RWPE2 (cell line): ENCODE measurements around the gene IGSF11.

Experiments
- ATAC-seq: fragments of 200-7000 bp; cut with Tn5 transposase; 3 replicates; pipeline ENCODE4 v1.9.1; 2021; ENCODE audit warnings: low read depth
- DNase-seq: peaks from one replicate; pipeline ENCODE4 v3.0.0-alpha.2; 2020; ENCODE audit warnings: low spot score
- H3K27ac ChIP-seq: fragments of 450-650 bp; 2 replicates; pipeline ENCODE4 v1.5.1; 2017; ENCODE audit warnings: mild to moderate bottlenecking; ENCODE audit not compliant: poor library complexity, severe bottlenecking
- H3K27me3 ChIP-seq: fragments of 250-450 bp; sonication (Bioruptor Pico); 2 replicates; pipeline ENCODE4 v1.5.1; 2021; ENCODE audit warnings: mild to moderate bottlenecking, moderate library complexity; ENCODE audit not compliant: insufficient read depth, poor library complexity, severe bottlenecking
- H3K36me3 ChIP-seq: fragments of 250-450 bp; sonication (Bioruptor Pico); 2 replicates; pipeline ENCODE4 v1.5.1; 2020; ENCODE audit warnings: low read depth, mild to moderate bottlenecking, moderate library complexity
- H3K4me1 ChIP-seq: fragments of 250-450 bp; sonication (Bioruptor Pico); 2 replicates; pipeline ENCODE4 v1.5.1; 2021; ENCODE audit warnings: mild to moderate bottlenecking, moderate library complexity; ENCODE audit not compliant: insufficient read depth, poor library complexity, severe bottlenecking
- H3K4me3 ChIP-seq: fragments of 250-450 bp; sonication (Bioruptor Pico); 2 replicates; pipeline ENCODE4 v1.5.1; 2021; ENCODE audit warnings: mild to moderate bottlenecking, moderate library complexity; ENCODE audit not compliant: severe bottlenecking
- H3K9me3 ChIP-seq: fragments of 250-450 bp; sonication (Bioruptor Pico); 2 replicates; pipeline ENCODE4 v1.5.1; 2021; ENCODE audit warnings: mild to moderate bottlenecking, moderate library complexity; ENCODE audit not compliant: severe bottlenecking
- CTCF ChIP-seq: fragments of 450-650 bp; IDR thresholded peaks from one replicate; pipeline ENCODE4 v1.5.1; 2017; ENCODE audit warnings: mild to moderate bottlenecking, moderate library complexity; ENCODE audit not compliant: poor library complexity, severe bottlenecking

The IGSF11 gene

DNA sequence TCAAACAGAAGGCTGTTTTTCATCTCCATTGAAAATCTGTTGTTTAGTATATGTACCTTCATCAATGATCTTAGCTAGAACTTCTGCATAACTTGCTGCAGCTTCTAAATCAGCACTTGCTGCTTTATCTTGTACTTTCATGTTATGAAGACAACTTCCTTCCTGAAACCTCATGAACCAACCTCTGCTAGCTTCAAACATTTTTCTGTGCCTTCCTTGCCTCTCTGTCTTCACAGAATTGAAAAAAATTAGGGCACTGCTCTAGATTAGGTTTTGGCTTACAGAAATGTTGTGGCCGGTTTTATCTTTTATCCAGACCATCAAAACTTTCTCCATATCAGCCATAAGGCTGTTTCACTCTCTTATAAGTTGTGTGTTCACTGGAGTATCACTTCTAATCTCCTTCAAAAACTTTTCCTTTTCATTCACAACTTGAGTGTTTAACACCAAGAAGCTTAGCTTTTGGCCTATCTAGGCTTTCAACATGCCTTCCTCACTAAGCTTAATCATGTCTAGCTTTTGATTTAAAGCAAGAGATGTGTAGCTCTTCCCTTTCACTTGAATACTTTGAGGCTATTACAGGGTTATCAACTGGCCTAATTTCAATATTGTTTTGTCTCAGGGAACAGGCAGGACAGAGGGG is 78.6 kb downstream of the IGSF11 start:
- TF ChIP-seq CTCF, result no peak
- Histone ChIP-seq H3K27ac (no peak overlapping the region), H3K36me3 (no peaks in the 10 kb centered on the region), H3K9me3 (no peaks in the 10 kb centered on the region), H3K27me3 (no peaks in the 10 kb centered on the region), H3K4me3 (no peak overlapping the region), H3K4me1 (no peaks in the 10 kb centered on the region)
- ATAC-seq, result no peak
- DNase-seq, result no peak

DNA sequence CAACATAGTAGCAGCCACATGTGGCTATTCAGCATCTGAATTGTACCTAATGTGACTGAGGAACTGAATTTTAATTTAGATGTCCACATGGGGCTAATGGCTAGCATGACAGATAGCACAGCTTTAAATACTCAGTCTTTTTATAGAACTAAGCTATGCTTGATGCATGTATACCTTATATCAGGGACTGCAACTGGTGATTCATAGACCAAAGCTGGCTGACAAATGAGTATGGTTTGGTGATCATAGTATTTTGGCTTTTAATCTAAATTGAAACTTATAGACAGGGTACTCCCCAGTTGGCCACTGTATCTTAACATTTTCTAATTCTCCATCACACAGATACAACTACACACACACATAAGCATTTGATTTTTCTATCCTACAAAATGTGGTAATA is 83.6 kb downstream of the IGSF11 start:
- no peak overlapping the region for H3K27ac ChIP-seq
- TF ChIP-seq CTCF, result no peak
- no peak for DNase-seq
- no peaks in the 10 kb centered on the region for H3K4me1 ChIP-seq
- no peak for ATAC-seq
- no peaks in the 10 kb centered on the region for H3K36me3 ChIP-seq
- no peaks in the 10 kb centered on the region for H3K9me3 ChIP-seq
- no peak overlapping the region for H3K4me3 ChIP-seq
- no peaks in the 10 kb centered on the region for H3K27me3 ChIP-seq

DNA sequence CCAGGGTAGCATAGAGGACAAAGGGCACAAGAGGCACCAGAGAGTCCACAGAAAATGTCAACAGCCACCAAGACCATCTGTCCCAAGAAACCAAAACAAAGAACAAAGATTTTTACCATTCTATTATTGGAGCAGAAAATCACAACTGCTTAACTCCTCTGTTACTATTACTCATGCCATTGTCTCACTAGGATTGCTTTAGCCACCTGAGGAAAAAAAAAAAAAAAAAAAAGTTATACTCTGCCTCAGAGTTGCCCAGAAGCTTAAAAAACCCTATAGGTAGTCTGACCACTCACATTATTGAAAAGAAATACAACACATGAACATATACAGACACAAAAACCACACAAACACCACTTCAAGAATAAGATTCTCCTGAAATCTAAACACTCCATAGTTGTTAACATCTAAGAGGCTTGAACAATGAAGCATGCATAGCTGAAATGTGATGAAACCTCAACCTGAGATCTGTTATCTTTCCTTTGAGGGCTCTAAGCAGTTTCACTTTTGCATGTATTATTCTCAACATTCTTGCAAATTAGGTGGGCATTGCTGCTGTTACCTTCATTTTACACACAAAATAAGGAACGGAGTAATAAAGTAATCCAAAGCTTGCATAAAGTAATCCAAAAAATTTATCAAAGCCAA is 85.4 kb downstream of the IGSF11 start:
- Histone ChIP-seq H3K4me3 (no peak overlapping the region), H3K27me3 (no peaks in the 10 kb centered on the region), H3K36me3 (no peaks in the 10 kb centered on the region), H3K4me1 (no peaks in the 10 kb centered on the region), H3K9me3 (no peaks in the 10 kb centered on the region), H3K27ac (no peak overlapping the region)
- DNase-seq (no peak), ATAC-seq (no peak)
- no peak for TF ChIP-seq CTCF

GRCh38 chr3:118948146-118948545 is 86.5 kb downstream of the IGSF11 start:
- Histone ChIP-seq H3K27me3 (no peaks in the 10 kb centered on the region), H3K9me3 (no peaks in the 10 kb centered on the region), H3K4me3 (no peak overlapping the region), H3K4me1 (no peaks in the 10 kb centered on the region), H3K36me3 (no peaks in the 10 kb centered on the region), H3K27ac (no peak overlapping the region)
- ATAC-seq (no peak), DNase-seq (no peak)
- no peak for TF ChIP-seq CTCF

DNA sequence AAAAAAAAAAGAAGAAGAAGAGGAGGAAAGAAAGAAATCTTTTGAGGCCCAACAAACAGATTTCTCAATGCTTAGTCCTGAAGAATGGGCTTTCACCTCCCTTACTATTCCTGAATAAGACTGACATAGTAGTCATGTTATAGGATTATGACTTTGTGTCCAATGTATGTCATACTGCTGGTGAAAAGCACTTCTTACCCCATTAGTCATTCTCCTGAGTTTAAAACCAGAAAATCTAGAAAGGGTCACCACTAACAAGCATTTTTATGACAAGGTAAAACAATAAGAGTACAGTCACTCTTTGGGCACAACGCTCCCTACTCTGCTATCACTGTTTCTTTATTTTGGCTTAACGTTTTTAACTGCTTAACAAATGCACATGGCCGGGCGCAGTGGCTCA is 88.2 kb downstream of the IGSF11 start:
- no peaks in the 10 kb centered on the region for H3K27me3 ChIP-seq
- no peaks in the 10 kb centered on the region for H3K36me3 ChIP-seq
- H3K27ac ChIP-seq, result no peak overlapping the region
- no peak for TF ChIP-seq CTCF
- DNase-seq (no peak), ATAC-seq (no peak)
- no peak overlapping the region for H3K4me3 ChIP-seq
- H3K4me1 ChIP-seq, result no peaks in the 10 kb centered on the region
- no peaks in the 10 kb centered on the region for H3K9me3 ChIP-seq
